HG02852 (cell line): ENCODE results near the gene AVEN.
"Not testable (repeated sequence)": the region's sequence is repeated elsewhere in the genome, so short reads cannot be mapped to it uniquely, and the experiment has no call there.

ENCODE experiments used
- ATAC-seq: cut with Tn5 transposase; IDR thresholded peaks from one replicate; pipeline ENCODE4 v1.9.1; 2021; ENCODE audit warnings: mild to moderate bottlenecking, moderate library complexity; ENCODE audit not compliant: unreplicated experiment

The AVEN gene

DNA sequence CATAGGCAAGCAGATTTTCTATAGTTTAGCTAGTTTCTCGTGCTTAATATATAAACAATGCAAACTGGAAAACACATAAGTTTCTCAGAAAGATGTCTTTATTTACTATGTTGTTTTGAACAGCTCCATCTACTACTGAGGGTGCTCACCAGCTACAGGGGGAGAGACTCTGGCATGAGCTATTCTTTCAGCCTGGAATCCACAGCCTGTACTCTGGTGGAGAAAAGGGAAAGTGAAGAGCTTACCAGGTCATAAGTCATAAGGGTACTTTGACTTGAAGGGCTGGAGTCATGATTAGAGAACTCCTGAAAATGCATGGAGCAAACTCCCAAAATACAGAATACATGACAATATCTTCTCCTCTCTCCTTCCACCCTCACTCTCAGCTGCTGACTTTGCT is 4.4 kb upstream of the AVEN start:
- ATAC-seq: no peak

DNA sequence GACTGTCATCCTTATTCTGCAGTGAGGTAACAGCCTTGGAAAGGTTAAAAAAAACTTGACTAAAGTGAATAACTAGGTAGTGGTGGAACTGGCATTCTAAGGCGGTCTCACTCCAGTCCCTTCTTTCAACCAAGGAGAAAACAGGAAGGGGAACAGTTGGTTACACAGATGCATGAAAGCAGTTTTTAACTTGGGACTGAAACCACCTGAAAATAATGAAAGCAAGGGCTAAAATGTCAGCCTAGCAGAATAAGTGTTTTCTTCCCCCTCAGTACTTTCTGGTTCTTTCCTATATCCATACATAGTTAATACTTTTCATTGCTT is 748 bp upstream of the AVEN start:
- peak; percentile 17 for ATAC-seq

DNA sequence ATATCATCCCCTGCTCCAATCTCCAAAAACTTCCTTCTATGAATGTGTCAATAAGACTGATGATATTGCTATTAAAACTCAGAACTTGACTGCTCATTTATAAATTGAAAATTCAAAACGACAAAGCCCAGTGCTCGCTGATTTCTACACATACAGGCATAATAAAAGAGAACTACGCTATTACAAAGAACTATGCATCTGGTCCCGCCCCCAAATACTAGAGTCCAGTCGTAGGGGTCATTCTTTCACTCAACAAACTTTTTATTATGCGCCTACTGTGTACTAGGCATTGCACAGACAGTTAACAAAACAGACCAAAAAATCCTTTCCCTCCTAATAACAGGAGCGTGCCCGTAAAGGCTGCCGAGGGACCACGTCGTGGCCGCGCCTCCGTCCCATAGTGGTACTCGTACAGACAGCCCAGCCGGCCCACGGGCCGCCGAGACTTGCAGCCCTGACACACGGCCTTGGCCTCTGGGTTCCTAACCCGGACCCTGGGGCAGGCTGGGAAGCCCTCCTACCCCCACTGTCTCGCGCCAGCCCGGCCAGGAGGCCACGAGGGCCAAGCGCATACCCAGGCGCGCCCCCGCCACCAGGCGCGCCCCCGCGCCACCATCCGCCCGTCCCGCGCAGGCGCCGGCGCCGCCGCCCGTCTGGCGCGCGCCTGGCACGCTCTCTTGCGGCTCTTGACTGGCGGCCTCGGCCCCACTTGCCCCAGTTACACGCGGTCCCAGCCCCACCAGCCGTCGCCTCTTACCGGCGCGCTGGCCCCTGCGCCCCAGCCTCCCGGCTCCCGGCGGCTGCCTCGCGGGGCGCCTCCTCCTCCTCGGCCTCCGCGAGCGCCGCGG is 757 bp downstream of the AVEN start:
- peak; percentile 68 for ATAC-seq

DNA sequence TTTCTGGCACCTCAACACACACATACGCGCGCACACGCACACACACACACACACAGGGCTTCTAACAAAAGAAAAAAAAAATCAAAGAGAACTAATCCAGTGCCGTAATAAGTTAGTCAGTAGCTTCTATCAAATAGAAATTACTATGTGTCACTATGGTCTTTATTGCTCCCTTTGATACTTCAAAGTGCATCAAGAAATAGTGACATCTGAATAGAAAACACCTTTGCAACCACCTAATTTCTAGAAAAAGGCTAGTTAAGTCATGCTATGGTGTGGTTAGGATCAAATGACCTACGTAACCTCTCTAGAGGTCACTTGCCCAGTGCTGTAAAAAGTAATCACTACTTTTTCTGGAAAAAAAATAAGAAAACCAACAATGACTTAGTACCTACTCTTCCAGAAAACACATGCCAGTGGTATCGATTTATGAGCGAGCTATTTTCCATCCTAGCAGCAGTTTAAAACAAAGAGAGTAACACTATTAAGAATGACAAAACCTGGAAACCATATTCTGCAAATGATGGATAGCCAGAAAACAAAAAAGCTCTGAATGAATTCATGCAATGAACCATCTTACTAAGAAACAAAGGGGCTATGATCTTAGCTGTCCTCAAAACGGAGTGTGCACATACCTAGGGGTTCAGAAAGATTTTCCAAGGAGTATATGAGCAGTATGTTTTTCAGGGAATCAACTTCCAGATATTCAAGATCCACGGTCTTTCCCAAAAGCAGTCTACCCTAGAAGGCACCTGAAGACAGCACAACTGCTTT is 6.8 kb downstream of the AVEN start:
- no peak for ATAC-seq

DNA sequence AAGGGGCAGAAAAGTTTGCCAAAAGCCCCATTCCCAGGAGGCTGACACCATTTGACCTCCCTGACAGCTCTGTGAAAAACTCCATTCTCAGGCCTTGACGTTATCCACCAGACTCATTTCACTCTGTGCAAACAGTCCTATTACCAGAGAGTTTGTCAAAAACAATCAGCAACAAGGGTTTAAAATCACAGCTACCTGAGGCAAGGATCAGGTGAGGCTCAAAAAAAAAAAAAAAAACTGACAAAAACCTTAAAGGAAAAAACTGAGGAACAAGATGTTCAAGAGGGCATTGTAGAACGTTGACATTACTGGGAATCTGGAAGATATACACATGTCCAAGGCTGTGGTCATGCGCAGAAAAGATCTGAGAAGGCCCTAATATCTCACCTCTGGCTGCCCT is 11.4 kb downstream of the AVEN start:
- ATAC-seq: no peak

DNA sequence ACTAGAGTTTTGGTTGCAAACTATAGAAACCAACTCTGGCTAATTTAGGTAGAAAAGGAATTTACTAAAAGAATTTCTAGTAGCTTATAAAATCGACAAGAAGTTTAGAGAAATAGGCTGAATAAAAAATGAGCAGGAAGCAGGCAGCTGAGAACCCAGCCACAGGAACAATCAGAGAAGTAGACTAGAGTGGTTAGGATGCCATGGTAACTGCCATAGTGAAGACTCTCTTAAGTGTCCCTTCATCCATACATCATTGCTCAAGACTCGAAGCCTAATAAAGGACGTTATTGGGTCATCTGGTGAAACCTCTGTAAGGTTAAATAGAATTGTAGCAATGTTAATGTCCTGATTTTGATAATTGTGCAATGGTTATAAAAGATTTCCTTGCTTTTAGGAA is 13.8 kb downstream of the AVEN start:
- no peak for ATAC-seq

DNA sequence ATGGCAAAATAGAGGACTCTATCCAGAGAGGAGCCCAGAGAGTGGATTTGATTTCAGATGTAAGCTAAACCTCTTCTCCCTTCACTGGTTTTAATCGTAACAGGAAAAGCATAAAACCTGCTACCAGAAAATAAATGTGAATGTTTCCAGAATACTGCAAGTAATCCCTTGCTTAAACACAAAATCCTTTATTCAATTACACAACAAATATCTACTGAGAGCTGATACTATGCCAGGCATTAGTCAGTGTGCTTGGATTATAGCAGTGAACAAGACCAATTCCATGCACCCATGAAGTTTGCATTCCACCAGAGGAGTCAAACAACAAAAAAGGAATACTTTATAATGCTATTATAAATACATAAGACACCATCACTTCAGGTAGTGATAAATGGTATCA is 15.1 kb downstream of the AVEN start:
- no peak for ATAC-seq

DNA sequence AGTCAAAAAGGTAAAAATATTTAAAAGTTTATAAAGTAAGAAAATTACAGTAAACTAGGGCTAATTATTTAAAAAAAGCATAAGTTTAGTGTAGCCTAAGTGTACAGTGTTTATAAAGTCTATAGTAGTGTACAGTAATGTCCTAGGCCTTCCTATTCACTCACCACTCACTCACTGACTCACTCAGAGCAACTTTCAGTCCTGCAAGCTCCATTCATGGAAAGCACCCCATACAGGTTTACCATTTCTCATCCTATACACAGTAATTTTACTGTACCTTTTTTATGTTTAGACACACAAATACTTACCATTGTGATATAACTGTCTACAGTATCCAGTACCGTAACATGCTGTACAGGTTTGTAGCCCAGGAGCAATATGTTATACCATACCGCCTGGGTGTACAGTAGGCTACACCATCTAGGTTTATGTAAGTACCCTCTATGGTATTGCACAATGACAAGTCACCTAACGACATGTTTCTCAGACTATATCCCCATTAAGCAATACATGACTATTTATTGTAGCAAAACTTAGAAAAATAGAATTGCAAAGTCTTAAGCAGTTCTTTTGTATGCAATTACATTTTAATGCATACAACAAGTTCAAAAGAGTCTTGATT is 19.5 kb downstream of the AVEN start:
- ATAC-seq: no peak

DNA sequence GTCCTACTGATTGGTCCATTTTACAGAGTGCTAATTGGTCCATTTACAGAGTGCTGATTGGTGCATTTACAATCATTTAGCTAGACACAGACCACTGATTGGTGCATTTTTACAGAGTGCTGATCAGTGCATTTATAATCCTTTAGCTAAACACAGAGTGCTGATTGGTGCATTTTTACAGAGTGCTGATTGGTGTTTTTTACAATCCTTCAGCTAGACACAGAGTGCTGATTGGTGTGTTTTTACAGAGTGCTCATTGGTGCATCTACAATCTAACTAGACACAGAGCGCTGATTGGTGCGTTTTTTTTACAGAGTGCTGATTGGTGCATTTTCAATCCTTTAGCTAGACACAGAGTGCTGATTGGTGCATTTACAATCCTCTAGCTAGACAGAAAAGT is 20.3 kb downstream of the AVEN start:
- ATAC-seq: not testable (repeated sequence)

DNA sequence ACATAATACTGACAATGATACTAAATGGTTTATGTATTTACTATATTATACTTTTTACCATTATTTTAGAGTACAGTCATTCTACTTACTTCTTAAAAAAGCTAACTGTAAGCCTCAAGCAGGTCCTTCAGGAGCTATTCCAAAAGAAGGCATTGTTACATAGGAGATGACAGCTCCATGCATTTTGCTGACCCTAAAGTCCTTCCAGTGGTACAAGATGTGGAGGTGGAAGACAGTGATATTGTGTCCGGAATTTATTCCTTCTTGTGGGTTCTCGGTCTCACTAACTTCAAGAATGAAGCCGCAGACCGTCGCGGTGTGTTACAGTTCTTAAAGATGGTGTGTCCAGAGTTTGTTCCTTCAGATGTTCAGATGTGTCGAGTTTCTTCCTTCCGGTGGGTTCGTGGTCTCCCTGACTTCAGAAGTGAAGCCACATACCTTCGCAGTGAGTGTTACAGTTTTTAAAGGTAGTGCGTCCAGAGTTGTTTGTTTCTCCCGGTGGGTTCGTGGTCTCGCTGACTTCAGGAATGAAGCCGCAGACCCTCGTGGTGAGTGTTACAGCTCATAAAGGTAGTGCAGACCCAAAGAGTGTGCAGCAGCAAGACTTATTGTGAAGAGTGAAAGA is 20.9 kb downstream of the AVEN start:
- no peak for ATAC-seq

DNA sequence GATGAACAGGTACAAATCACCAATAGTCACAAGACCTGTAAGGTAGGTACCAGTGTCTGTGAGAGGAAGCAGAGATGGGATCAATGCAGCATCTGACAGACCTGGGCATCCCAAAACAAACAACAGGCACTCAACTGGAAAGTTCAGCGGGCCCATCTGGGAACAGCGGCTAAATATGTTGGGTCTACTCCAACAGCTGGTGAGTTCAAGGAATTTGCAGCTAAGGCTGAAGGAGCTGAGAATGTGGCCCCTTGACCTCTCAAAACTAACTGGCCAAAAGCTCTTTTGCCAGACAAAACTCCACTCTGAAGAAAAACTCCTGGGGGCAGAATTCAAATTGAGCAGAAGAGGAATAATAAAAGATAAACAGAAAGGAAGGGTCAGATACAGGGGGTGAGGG is 24.4 kb downstream of the AVEN start:
- no peak for ATAC-seq

DNA sequence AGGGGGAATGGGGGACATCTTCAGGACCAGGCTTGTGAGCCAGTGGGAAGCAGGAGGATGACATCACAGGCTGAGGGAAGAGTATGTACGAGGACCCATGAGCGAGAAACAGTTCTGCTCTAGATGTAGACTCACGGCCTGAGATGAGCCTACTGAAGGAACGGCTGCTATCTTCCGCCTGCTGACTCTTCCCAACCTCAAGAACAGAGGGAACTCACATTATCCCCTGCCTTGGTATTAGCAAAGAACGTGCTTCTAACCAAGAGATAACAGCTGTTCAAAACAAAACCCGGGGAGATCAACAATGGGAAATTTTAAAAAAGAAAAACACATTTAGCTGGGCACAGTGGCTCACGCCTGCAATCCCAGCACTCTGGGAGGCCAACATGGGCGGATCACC is 25.3 kb downstream of the AVEN start:
- no peak for ATAC-seq

DNA sequence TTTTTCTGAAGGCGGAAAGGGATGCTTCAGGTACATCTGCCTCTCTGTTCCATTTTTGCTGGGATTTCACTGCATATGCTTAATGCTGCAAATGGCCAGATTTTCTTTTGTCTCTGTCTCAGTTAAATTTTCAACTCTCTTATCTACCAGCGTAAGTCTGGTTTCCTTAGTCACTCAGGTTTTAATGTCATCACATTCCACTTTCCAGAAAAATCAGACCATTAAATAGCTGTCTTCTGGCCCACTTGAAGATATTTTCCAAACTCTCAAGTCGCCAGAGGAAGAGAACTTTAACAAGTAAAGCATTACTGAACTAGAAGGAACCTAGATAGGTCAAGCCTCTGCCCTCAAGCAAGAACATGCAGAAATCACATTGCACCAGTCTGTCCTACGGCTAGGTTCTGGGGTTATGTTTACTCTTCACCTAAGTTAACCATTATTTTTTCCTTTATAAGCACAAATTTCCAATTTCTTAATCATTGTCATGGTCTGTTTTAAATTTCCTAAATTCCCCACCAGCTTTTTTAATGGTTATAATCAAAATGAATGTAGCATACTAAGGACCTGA is 26.5 kb downstream of the AVEN start:
- ATAC-seq: no peak

DNA sequence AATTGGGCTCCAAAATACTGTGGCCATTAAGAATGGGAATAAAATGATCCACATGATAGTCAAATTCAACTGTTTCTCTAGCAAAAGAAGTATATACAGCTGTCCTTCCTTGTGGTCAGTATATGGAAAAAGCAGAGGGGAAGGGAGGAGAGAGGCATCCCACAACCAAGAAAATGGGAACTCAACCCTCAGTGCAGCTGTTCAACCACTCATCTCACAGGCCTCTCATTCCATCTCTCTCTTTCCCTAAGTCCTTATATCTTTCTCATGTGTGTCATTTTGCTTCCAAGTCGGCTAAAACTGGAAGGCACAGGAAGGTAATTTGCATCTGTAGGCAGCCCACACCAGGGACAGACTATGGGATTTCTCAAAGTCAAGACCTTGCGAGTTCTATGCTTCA is 27.5 kb downstream of the AVEN start:
- ATAC-seq: no peak

DNA sequence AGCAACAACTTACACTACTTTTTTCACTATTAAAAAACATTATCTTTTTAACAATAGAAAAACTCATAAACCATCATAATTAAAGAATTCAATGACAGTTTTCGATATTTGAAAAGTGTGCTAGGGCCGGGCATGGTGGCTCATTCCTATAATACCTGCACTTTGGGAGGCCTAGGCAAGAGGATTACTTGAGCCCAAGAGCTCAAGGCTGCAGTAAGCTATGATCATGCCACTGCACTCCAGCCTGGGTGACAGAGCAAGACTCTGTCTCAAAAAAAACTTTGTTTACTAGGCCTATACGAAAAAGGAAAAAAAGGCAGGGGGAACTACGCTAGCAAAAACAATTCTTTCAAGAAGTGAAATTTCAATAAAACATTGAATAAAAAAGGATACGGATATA is 28.1 kb downstream of the AVEN start:
- ATAC-seq: no peak

DNA sequence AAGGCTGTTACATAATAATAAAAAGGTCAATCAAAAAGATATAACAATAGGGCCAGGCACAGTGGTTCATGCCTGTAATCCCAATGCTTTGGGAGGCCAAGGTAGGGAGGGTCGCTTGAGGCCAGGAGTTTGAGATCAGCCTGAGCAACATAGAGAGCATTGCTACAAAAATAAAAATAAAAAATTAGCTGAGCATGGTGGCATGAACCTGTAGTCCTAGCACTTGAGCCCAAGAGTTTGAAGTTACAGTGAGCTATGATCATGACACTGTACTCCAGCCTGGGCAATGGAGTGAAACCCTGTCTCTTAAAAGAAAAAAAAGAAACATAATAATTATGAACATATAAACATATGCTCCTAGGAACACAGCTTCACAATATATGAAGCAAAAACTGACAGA is 29.3 kb downstream of the AVEN start:
- no peak for ATAC-seq

DNA sequence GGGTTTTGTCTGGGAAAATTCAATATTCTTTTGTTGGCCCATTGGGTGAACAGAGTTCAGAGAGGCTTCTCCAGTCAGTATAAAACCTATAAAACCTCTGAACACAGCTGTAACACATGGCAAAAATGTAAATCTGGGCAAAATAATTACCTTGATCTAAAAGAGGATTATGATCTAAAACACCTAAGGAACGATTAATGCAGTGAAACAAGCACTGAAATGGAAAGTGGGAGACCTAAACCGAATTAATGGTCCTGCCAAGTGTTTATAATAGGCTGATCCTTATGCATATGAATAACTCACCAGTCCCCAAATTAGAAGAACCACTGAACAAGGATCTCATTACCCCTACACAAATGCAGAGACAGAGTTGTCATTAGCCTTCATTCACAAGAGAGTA is 32.6 kb downstream of the AVEN start:
- no peak for ATAC-seq

DNA sequence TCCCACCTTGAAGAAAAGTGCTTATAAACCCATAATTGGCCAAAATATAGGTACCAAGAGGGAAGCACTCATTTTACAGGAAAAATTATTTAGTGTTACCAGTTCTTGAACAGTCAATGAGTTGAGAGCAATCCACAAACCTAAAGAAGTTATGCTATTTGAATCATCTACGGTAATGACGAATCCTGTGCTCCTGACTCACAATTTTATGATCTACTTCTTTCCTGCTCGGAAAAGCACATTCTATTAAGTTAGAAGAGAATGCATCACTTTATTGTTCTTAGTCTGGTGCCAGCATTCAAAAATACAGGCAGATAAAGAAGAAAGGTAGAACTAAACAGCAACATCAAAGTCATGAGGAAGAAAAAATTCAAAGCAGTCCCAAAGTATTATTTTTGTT is 37.5 kb downstream of the AVEN start:
- ATAC-seq: no peak

DNA sequence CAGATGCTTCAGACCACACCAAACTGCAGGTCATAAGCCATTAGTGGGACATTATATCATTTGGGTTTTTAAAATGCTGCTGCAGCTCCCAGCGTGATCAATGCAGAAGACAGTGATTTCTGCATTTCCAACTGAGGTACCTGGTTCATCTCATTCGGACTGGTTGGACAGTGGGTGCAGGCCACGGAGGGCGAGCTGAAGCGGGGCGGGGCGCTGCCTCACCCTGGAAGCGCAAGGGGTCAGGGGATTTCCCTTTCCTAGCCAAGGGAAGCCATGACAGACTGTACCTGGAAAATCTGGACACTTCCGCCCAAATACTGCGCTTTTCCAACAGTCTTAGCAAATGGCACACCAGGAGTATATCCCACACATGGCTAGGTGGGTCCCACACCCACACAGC is 43.3 kb downstream of the AVEN start:
- ATAC-seq: not testable (repeated sequence)

DNA sequence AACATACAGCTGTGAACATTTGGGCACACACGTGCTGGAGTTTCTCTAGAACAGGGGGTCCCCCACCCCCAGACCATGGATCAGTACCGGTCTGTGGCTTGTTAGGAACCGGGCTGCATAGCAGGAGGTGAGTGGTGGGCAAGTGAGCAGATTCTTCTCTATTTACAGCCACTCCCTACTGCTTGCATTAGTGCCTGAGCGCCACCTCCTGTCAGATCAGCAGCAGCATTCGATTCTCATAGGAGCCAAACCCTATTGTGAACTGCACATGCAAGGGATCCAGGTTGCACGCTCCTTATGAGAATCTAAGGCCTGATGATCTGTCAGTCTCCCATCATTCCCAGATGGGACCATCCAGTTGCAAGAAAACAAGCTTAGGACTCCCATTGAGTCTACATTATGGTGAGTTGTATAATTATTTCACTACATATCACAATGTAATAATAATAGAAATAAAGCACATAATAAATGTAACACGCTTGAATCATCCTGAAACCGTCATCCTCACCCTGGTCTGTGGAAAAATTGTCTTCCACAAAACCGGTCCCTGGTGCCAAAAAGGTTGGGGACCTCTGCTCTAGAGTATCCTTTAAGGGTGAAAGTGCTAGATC is 44.9 kb downstream of the AVEN start:
- ATAC-seq: no peak

DNA sequence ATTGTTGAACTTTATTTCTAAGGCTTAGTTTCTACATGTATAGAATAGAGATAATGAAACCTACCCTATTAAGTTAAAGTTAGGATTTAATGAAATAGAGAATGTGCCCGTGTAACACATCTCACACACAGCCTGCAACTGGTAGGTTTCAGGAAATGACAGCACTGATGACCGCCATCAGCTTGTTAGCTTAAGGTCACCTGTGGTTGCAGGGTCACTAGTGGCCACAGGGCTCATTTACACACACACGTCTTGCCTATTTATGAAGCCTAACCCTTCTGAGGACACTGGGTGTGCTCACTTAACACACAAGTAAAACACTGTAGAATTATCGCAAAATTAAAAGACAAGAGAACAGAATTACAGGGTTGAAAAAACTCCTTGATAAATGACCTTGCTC is 50.6 kb downstream of the AVEN start:
- ATAC-seq: no peak
